Esophagus squamous epithelium (tissue), 5 donors: ENCODE data around the gene LTBP1. TPM values are rescaled to one million over a fixed set of nuclear protein-coding genes. Genes with fewer than 3 reads are reported as not detected.

Experiments used
- DNase-seq: peaks from one replicate; lab custom pipeline; 2025; lab: John Stamatoyannopoulos, UW
- H3K27ac ChIP-seq, 4 donors: fragments of 200-600 bp; sonication (generic); one replicate each; pipeline ENCODE4 v1.5.1; 2016 to 2019; ENCODE audit warnings: mild to moderate bottlenecking in 1 of 4
- H3K27me3 ChIP-seq, 4 donors: fragments of 200-600 bp; sonication (generic); 1 replicate in 3 of 4; 2 replicates in 1 of 4; pipeline versions ENCODE4 v1.5.1 to v1.6.0; 2017 to 2021; ENCODE audit warnings: antibody characterized with exemption in 1 of 4
- H3K36me3 ChIP-seq, 3 donors: fragments of 200-600 bp; sonication (generic); one replicate each; pipeline ENCODE4 v1.5.1; 2016 to 2019
- H3K4me1 ChIP-seq, 3 donors: fragments of 200-600 bp; sonication (generic); one replicate each; pipeline ENCODE4 v1.5.1; 2017 to 2019
- H3K4me3 ChIP-seq, 4 donors: fragments of 200-600 bp; sonication (generic); 1 replicate in 3 of 4; 2 replicates in 1 of 4; pipeline ENCODE4 v1.5.1; 2016 to 2019; ENCODE audit warnings: mild to moderate bottlenecking in 2 of 4, moderate library complexity in 1 of 4
- H3K9me3 ChIP-seq, 3 donors: fragments of 200-600 bp; sonication (generic); one replicate each; pipeline ENCODE4 v1.5.1; 2016 to 2019
- CTCF ChIP-seq, 6 experiments: fragments of 450-650 bp in 4 of 6; fragments of 200-600 bp in 2 of 6; sonication (generic) in 2 of 6; IDR thresholded peaks; one replicate each; pipeline ENCODE4 v1.5.1; 2016 to 2019; ENCODE audit warnings: antibody characterized with exemption in 6 of 6, mild to moderate bottlenecking in 4 of 6, moderate library complexity in 4 of 6
- POLR2A ChIP-seq, 4 donors: fragments of 450-650 bp; IDR thresholded peaks; one replicate each; pipeline ENCODE4 v1.6.1; 2017; ENCODE audit warnings: antibody characterized with exemption in 4 of 4, mild to moderate bottlenecking in 4 of 4, moderate library complexity in 3 of 4
- WGBS, 2 donors: methylation state at CpG; one replicate each; pipeline ENCODE4 v1.1.5; 2018; 5-methylcytosine and 5-hydroxymethylcytosine counted together
- intact Hi-C: fragments of 100-400 bp; cut with DNase I; formaldehyde crosslinking; loops from one replicate; pipeline ENCODE4 v1.15.0; 2022
- small RNA-seq, 4 donors: library from RNA; depleted of rRNA; stranded (forward); fragments of <200 nt; gene quantifications; one replicate each; pipeline ENCODE3, GENCODE V24; 2016
- total RNA-seq, 4 donors: library from RNA; depleted of rRNA; stranded (reverse); fragments of >200 nt; gene quantifications; one replicate each; pipeline ENCODE4 v1.1.0, GENCODE V29; 2016
- donor health status: DM: yes; HTN: yes; CAD: no.

LTBP1 gene
- total RNA-seq, 4 donors from 2014 or later, result 5.5 to 69.4 (median 32.6) TPM

- H3K36me3 ChIP-seq, result no peaks in the 10 kb centered on the region
- no peak for DNase-seq
- peak overlapping the region in 2 of 4 donors; percentile 40 to 42 for H3K27ac ChIP-seq
- intact Hi-C loops, result no loop called here
- no peak overlapping the region for H3K4me3 ChIP-seq
- WGBS, 2 donors, result 52 to 65% methylated on average over 6 of the region's 6 CpGs
- TF ChIP-seq CTCF (IDR thresholded peaks at IDR 0.05) (no peak), POLR2A (IDR thresholded peaks at IDR 0.05) (no peak)
- no peaks in the 10 kb centered on the region for H3K9me3 ChIP-seq
- H3K4me1 ChIP-seq, result peaks cover 0 to 4% (median 0%) of the 10 kb centered on the region in 3 donors
- H3K27me3 ChIP-seq, result no peaks in the 10 kb centered on the region
Observed at GRCh38 chr2:33442528-33443079, 495.9 kb downstream of the LTBP1 start.

GRCh38 chr2:33443274-33443829, 496.6 kb downstream of the LTBP1 start:
- Histone ChIP-seq H3K27ac (peak overlapping the region in 2 of 4 donors; percentile 40 to 42), H3K4me3 (no peak overlapping the region), H3K27me3 (no peaks in the 10 kb centered on the region), H3K36me3 (no peaks in the 10 kb centered on the region), H3K4me1 (peaks cover 0 to 4% (median 0%) of the 10 kb centered on the region in 3 donors), H3K9me3 (no peaks in the 10 kb centered on the region)
- 51 to 58% methylated on average over 3 of the region's 3 CpGs for WGBS, 2 donors
- TF ChIP-seq POLR2A (IDR thresholded peaks at IDR 0.05), result no peak
- TF ChIP-seq CTCF (IDR thresholded peaks at IDR 0.05), result no peak
- intact Hi-C loops, result no loop called here
- no peak for DNase-seq

- no peaks in the 10 kb centered on the region for H3K27me3 ChIP-seq
- H3K36me3 ChIP-seq, result no peaks in the 10 kb centered on the region
- H3K9me3 ChIP-seq, result no peaks in the 10 kb centered on the region
- H3K4me3 ChIP-seq, result no peak overlapping the region
- WGBS, 2 donors, result 75 to 81% methylated on average over 2 of the region's 2 CpGs
- peaks cover 0 to 4% (median 0%) of the 10 kb centered on the region in 3 donors for H3K4me1 ChIP-seq
- TF ChIP-seq CTCF (IDR thresholded peaks at IDR 0.05) (no peak), POLR2A (IDR thresholded peaks at IDR 0.05) (no peak)
- intact Hi-C loops, result no loop called here
- H3K27ac ChIP-seq, result no peak overlapping the region
- no peak for DNase-seq
Observed at GRCh38 chr2:33444967-33445366, 498.2 kb downstream of the LTBP1 start.

GRCh38 chr2:33448220-33448899, 501.6 kb downstream of the LTBP1 start:
- Histone ChIP-seq H3K36me3 (no peaks in the 10 kb centered on the region), H3K9me3 (peaks cover 0 to 6% (median 0%) of the 10 kb centered on the region in 3 donors), H3K27me3 (no peaks in the 10 kb centered on the region), H3K4me3 (no peak overlapping the region), H3K4me1 (peaks cover 0 to under 1% (median 0%) of the 10 kb centered on the region in 3 donors), H3K27ac (no peak overlapping the region)
- TF ChIP-seq CTCF (IDR thresholded peaks at IDR 0.05) (no peak), POLR2A (IDR thresholded peaks at IDR 0.05) (no peak)
- intact Hi-C loops, result no loop called here
- 40 to 59% methylated on average over 2 of the region's 2 CpGs for WGBS, 2 donors
- no peak for DNase-seq

Small RNA genes lying within 50 kb of the gene (small RNA-seq; reads per million reads assigned to genes)
- gene RF00019 (0 reads per million in 4 donors), gene RNA5SP91 (0 reads per million in 4 donors), gene RNA5SP92 (0 reads per million in 4 donors)
